ENCODE data around the gene PRMT1.

The PRMT1 gene

DNA sequence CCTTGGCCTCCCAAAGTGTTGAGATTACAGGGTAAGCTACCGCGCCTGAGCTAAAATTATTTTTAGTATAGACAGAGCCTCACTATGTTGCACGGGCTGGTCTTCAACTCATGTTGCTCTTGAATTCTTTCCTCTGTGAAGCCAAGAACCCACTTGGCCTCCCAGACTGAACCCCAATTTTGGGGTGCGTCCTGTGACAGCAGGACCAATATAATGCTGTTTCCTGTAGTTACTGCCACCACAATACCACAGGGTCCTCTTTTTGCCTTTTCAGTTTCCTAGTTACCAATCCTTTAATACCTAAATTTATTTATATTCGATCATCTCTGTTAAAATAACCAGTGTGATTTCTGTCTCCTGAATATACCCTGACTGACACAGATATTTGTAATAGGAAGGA lies 53.1 kb downstream of the PRMT1 start:
- DNase-seq, result no peak
